Effector memory CD8-positive, alpha-beta T cell (primary cell): ENCODE results near the gene PRMT7.
A peak's percentile ranks its signal among the peaks of the same experiment; 100 is the strongest.
"Not testable (repeated sequence)": the region's sequence is repeated elsewhere in the genome, so short reads cannot be mapped to it uniquely, and the experiment has no call there.

Experiments used
- ATAC-seq: fragments of 150-1000 bp; cut with Tn5 transposase; replicated peaks from 2 replicates; pipeline ENCODE4 v1.10.0; 2021; ENCODE audit warnings: mild to moderate bottlenecking, moderate library complexity
- DNase-seq, 3 experiments: peaks; one replicate each; pipeline ENCODE4 v3.0.0; 2021
- H3K27ac Mint-ChIP-seq, 2 donors: one replicate each; pipeline ENCODE4 v1.8.0; 2022; ENCODE audit warnings: mild to moderate bottlenecking in 2 of 2, mixed read lengths in 2 of 2, moderate library complexity in 2 of 2
- H3K27me3 Mint-ChIP-seq, 2 donors: one replicate each; pipeline ENCODE4 v1.8.0; 2022; ENCODE audit warnings: mixed read lengths in 2 of 2
- H3K36me3 Mint-ChIP-seq: one replicate; pipeline ENCODE4 v1.8.0; 2022; ENCODE audit warnings: mild to moderate bottlenecking, moderate library complexity, mixed read lengths; ENCODE audit not compliant: insufficient read depth
- H3K4me1 Mint-ChIP-seq, 2 donors: one replicate each; pipeline ENCODE4 v1.8.0; 2022; ENCODE audit warnings: low read depth in 2 of 2, mixed read lengths in 2 of 2
- H3K4me3 Mint-ChIP-seq, 2 donors: one replicate each; pipeline ENCODE4 v1.8.0; 2022; ENCODE audit warnings: mild to moderate bottlenecking in 2 of 2, mixed read lengths in 2 of 2, moderate library complexity in 2 of 2
- H3K9me3 Mint-ChIP-seq, 2 donors: one replicate each; pipeline ENCODE4 v1.8.0; 2022; ENCODE audit warnings: mixed read lengths in 2 of 2

PRMT7 gene

DNA sequence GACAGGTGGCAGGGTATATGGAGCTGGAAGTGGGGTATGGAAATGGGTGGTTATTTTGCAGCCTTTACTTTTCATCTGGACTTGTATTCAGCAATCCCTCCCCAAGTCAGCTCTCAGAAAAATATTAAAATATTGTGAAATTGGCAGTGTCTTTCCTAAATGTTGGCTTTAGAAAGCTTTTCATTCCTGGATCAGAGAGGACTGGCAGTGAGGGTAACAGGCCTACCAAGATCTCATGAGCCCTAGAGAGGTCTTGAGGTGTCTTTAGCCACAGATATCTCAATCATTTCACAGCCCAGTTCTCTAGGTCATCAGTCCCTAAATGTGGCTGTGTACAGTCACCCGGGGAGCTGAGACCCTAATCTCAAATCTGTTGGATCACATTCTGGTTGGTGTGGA lies 22.6 kb upstream of the PRMT7 start:
- peaks cover 43% of the 10 kb centered on the region for H3K36me3 Mint-ChIP-seq
- no peak for ATAC-seq

DNA sequence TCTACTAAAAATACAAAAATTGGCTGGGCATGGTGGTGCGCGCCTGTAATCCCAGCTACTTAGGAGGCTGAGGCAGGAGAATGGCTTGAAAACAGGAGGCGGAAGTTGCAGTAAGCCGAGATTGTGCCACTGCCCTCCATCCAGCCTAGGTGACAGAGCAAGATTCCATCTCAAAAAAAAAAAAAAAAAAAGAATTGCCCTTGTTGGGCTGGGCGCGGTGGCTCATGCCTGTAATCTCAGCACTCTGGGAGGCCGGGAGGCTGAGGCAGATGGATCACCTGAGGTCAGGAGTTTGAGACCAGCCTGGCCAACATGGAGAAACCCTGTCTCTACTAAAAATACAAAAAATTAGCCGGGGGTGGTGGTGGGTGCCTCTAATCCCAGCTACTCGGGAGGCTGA lies 22.0 kb upstream of the PRMT7 start:
- H3K27ac Mint-ChIP-seq, result peak overlapping the region; percentile 88 to 90
- peaks cover 62 to 75% of the 10 kb centered on the region in 2 donors for H3K4me1 Mint-ChIP-seq

More for the DNA sequence above, 22.6 kb upstream of the PRMT7 start:
- Mint-ChIP-seq H3K27me3 (no peaks in the 10 kb centered on the region), H3K4me1 (peaks cover 64 to 81% of the 10 kb centered on the region in 2 donors), H3K4me3 (peak overlapping the region; percentile 61 to 79), H3K27ac (peak overlapping the region; percentile 85 to 88), H3K9me3 (no peaks in the 10 kb centered on the region)
- DNase-seq, result no peak

DNA sequence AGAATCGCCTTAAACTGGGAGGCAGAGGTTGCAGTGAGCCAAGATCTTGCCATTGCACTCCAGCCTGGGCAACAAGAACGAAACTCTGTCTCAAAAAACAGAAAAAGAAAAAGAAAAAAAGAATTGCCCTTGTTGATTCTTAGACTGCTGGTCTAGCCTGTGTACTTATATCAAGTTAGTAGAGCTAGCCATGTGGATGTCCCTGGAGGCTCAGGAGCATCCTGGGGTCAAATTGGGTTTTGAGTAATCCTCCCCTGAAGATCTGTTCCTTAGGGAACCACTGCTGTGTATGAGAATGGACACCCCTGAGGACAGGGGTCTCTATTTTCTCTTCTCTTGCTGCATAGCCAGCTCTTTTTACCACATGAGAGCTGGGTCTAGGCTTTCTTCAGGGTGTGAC lies 21.6 kb upstream of the PRMT7 start:
- DNase-seq (no peak), ATAC-seq (no peak)
- no peaks in the 10 kb centered on the region for H3K27me3 Mint-ChIP-seq
- H3K4me1 Mint-ChIP-seq, result peaks cover 63 to 73% of the 10 kb centered on the region in 2 donors
- H3K4me3 Mint-ChIP-seq, result peak overlapping the region; percentile 52 to 57
- H3K36me3 Mint-ChIP-seq, result peaks cover 49% of the 10 kb centered on the region
- peak overlapping the region; percentile 88 to 90 for H3K27ac Mint-ChIP-seq
- no peaks in the 10 kb centered on the region for H3K9me3 Mint-ChIP-seq

More for the DNA sequence above, 22.0 kb upstream of the PRMT7 start:
- ATAC-seq, DNase-seq, H3K27me3 Mint-ChIP-seq, H3K9me3 Mint-ChIP-seq: not testable (repeated sequence)
- peaks cover 47% of the 10 kb centered on the region for H3K36me3 Mint-ChIP-seq
- H3K4me3 Mint-ChIP-seq, result peak overlapping the region; percentile 52 to 57

DNA sequence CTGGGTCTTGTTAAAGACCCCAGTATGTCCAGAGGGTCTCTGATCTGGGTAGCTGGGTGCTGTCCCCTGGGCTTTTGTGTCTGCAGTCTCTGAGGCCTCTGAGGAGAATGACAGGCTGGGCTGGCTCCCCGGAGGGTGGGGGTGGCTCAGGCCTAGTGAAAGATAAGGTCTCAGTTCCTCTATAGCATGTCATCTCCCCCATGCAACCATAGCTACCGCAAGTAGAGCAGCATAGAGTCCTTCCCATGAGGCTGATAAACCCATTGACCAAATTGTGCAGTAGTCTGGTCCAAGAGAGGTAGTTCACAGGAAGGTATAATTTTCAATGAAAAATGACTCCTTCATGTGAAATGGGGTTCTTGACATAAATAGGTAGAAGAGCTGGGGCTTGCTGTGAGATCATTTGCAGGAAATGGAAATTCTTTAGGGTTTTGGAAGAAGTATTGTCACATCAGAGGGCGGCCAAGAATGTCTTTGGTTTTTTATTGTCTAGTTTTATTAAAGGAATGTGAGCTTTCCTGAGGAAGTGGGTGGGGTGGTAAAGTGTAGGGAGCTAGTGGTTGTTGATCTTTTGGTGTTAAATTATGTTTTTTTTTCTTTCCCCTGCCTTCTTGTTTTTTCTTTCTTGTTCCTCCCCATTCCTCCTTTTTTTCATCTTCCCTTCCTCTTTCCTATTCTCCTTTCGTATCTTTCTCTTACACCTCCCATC lies 21.0 kb upstream of the PRMT7 start:
- Mint-ChIP-seq H3K27ac (peak overlapping the region; percentile 88 to 90), H3K36me3 (peaks cover 52% of the 10 kb centered on the region), H3K27me3 (no peaks in the 10 kb centered on the region), H3K4me3 (peak overlapping the region; percentile 52 to 57), H3K9me3 (no peaks in the 10 kb centered on the region), H3K4me1 (peaks cover 61 to 70% of the 10 kb centered on the region in 2 donors)
- ATAC-seq, result peak; percentile 73
- DNase-seq, result peak; percentile 15 to 42 (median 33)

DNA sequence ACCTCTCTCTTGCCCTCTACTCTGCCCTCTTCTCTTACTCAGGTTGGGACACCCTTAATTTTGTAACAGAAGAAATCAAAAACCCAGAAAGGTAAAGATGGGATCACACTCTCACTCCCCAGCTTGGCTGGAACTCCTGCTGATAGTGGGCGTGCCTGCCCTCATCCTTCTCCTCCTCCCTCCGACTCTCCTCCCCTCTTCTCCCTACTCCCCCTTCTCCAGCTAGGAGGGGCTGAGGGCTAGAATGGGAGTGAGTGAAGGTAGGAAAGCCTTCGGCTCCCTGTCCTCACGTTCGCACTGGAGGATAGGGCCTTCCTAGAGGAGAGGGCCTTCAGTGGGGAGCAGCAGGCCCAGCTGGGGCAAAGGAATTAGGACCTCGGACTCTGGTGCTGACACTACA lies 20.4 kb upstream of the PRMT7 start:
- Mint-ChIP-seq H3K27me3 (no peaks in the 10 kb centered on the region), H3K4me1 (peaks cover 57 to 65% of the 10 kb centered on the region in 2 donors), H3K36me3 (peaks cover 58% of the 10 kb centered on the region), H3K9me3 (no peaks in the 10 kb centered on the region), H3K27ac (peak overlapping the region; percentile 88 to 90), H3K4me3 (peak overlapping the region; percentile 52 to 57)
- ATAC-seq (no peak), DNase-seq (no peak)

DNA sequence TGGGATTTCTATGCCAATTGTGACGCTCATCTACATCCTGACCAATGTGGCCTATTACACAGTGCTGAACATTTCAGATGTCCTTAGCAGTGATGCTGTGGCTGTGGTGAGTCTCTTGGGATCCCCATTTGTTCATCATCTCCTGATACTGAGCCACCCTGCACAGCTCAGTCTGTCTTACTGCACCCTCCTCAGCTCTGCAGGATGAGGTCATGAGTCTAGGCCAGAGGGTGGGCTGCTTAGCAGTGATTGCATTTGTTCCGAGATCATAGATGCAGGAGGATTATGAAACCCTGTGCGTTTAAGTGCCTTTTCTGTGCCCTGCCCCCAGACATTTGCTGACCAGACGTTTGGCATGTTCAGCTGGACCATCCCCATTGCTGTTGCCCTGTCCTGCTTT lies 19.6 kb upstream of the PRMT7 start:
- H3K27ac Mint-ChIP-seq, result peak overlapping the region; percentile 63 to 74
- DNase-seq (no peak), ATAC-seq (no peak)
- H3K4me1 Mint-ChIP-seq, result peaks cover 54 to 57% of the 10 kb centered on the region in 2 donors
- H3K4me3 Mint-ChIP-seq, result peak overlapping the region; percentile 14 to 52
- H3K36me3 Mint-ChIP-seq, result peaks cover 66% of the 10 kb centered on the region
- no peaks in the 10 kb centered on the region for H3K9me3 Mint-ChIP-seq
- H3K27me3 Mint-ChIP-seq, result no peaks in the 10 kb centered on the region

DNA sequence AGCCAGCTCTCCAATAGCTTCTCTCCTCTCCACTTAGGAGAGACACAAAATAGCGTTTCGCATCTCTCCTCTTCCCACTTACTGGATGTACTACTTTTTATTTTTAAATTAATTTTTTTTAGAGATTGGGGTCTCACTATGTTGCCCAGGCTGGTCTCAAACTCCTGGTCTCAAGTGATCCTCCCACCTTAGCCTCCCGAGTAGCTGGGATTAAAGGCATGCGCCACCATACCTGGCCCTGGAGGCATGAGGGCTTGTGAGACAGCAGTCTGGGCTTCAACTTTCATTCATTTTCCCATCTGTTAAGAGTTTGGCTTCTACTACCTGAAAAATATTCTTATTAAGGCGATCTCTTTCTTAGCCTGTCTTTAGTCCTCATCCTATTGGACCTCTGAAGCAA lies 18.4 kb upstream of the PRMT7 start:
- Mint-ChIP-seq H3K4me1 (peaks cover 45 to 47% of the 10 kb centered on the region in 2 donors), H3K4me3 (no peak overlapping the region)

DNA sequence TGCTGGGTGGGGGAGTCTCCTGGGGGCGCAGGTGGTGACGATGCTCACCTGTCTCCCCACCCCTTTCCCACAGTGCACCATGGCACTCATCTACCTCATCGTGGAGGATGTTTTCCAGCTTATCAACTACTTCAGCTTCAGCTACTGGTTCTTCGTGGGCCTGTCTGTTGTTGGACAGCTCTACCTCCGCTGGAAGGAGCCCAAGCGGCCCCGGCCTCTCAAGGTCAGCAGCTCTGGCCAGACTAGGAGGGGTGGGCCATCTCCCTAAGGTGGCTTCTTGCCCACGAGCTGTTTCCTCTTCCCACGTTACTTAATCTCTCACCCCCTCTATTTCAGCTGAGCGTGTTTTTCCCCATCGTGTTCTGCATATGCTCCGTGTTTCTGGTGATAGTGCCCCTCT lies 14.5 kb upstream of the PRMT7 start:
- no peak overlapping the region for H3K4me3 Mint-ChIP-seq
- H3K27ac Mint-ChIP-seq, result peak overlapping the region; percentile 62
- no peak for ATAC-seq
- no peak for DNase-seq
- H3K4me1 Mint-ChIP-seq, result peaks cover 18 to 21% of the 10 kb centered on the region in 2 donors
- no peaks in the 10 kb centered on the region for H3K9me3 Mint-ChIP-seq
- H3K27me3 Mint-ChIP-seq, result no peaks in the 10 kb centered on the region
- H3K36me3 Mint-ChIP-seq, result peaks cover 84% of the 10 kb centered on the region

More for the DNA sequence above, 18.4 kb upstream of the PRMT7 start:
- Mint-ChIP-seq H3K27me3 (no peaks in the 10 kb centered on the region), H3K27ac (peak overlapping the region; percentile 63 to 74), H3K36me3 (peaks cover 72% of the 10 kb centered on the region), H3K9me3 (no peaks in the 10 kb centered on the region)
- no peak for ATAC-seq
- DNase-seq, result no peak

DNA sequence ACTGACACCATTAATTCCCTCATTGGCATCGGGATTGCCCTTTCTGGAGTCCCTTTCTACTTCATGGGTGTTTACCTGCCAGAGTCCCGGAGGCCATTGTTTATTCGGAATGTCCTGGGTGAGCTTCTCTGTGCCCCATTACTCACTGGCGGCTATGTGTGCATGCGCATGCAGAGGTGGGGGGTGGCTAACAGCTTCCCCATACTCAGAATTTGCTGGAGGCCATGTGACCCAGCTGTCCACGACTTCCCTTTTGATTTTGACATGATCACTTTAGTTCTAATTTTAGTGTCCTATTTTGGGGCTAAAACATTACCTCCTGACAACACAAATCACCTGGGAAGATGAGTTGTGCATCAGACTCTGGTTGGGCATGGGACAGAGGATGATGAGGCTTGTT lies 14.1 kb upstream of the PRMT7 start:
- Mint-ChIP-seq H3K4me1 (peaks cover 16 to 17% of the 10 kb centered on the region in 2 donors), H3K36me3 (peaks cover 86% of the 10 kb centered on the region), H3K9me3 (no peaks in the 10 kb centered on the region), H3K27ac (peak overlapping the region; percentile 62 to 68), H3K27me3 (no peaks in the 10 kb centered on the region), H3K4me3 (no peak overlapping the region)
- ATAC-seq (no peak), DNase-seq (no peak)

DNA sequence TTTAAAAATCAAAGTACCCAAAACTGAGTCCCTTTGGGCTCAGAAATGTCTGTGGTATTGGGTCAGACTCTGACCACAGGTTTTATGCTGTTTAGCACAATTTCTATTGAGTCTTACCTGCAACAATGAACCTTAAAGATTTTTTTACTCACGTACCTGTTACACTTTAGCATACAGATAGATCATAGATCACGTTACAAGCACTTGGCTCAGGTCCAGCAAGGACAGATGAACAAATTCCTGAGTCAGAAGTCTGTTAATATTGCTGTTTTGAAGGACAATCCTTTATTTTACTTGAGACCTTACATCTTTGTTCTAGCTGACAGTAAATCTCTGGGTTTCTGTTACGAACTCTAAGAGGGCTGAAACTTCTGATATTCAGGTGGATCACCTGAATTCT lies 12.9 kb upstream of the PRMT7 start:
- ATAC-seq (no peak), DNase-seq (no peak)
- Mint-ChIP-seq H3K4me3 (no peak overlapping the region), H3K27me3 (no peaks in the 10 kb centered on the region), H3K9me3 (no peaks in the 10 kb centered on the region), H3K4me1 (peaks cover 10 to 12% of the 10 kb centered on the region in 2 donors), H3K36me3 (peaks cover 86% of the 10 kb centered on the region), H3K27ac (peak overlapping the region; percentile 62 to 68)

DNA sequence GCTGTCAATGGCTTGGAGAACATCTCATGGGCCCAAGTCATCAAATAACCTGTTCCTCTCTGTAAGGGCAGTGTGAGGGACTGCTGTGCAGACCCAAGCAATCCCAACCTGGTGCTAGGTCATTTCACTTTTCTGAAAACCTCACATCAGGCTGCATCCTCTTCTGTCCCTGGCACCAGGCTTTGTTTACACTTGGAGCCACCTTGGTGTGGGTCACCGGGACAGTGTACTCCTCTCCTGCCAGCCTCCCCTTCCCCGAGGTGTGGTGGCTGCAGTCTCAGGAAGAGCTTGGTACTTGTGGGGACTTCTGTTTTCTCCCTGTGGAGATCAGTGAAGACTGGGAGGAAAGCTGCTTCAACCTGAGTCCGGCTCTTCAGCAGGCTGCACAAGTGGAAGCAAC lies 12.5 kb upstream of the PRMT7 start:
- Mint-ChIP-seq H3K4me3 (no peak overlapping the region), H3K27ac (peak overlapping the region in 1 of 2 donors; percentile 68), H3K27me3 (no peaks in the 10 kb centered on the region), H3K36me3 (peaks cover 86% of the 10 kb centered on the region), H3K9me3 (no peaks in the 10 kb centered on the region), H3K4me1 (peaks cover 10 to 12% of the 10 kb centered on the region in 2 donors)
- no peak for DNase-seq
- ATAC-seq, result no peak

DNA sequence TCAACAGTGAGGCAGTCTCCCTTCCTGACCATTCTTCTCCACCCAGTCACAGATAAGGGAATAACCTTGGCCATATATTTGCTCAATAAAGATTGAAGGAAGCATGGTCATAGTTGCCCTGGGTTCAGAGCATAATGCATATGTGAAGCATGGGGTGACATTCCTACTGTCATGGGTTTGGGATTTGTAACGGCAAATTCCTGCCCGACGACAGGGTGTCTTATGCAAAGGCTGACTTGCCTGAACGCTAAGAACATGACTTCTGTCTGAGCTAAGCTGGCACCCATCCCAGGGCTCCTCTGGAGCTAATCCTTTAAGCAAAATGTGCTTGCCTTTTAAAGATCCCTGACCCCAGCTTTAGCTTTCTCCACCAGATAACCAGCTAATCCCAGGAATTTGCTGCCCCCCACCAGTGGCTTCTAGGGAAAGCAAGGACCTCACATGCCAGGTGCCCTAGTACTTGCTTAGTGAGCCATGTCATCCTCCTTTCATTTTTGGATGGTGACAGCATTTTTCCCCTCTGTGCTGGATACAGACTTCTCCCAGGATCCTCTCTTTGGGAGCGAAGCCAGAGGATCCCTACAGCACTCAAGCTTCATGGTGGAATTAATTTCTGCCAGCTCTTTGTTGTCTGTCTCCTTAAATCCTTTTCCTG lies 11.8 kb upstream of the PRMT7 start:
- Mint-ChIP-seq H3K9me3 (no peaks in the 10 kb centered on the region), H3K27me3 (no peaks in the 10 kb centered on the region), H3K36me3 (peaks cover 86% of the 10 kb centered on the region), H3K4me1 (peaks cover 6 to 9% of the 10 kb centered on the region in 2 donors), H3K4me3 (no peak overlapping the region), H3K27ac (peak overlapping the region; percentile 25 to 68)
- no peak for DNase-seq
- no peak for ATAC-seq

DNA sequence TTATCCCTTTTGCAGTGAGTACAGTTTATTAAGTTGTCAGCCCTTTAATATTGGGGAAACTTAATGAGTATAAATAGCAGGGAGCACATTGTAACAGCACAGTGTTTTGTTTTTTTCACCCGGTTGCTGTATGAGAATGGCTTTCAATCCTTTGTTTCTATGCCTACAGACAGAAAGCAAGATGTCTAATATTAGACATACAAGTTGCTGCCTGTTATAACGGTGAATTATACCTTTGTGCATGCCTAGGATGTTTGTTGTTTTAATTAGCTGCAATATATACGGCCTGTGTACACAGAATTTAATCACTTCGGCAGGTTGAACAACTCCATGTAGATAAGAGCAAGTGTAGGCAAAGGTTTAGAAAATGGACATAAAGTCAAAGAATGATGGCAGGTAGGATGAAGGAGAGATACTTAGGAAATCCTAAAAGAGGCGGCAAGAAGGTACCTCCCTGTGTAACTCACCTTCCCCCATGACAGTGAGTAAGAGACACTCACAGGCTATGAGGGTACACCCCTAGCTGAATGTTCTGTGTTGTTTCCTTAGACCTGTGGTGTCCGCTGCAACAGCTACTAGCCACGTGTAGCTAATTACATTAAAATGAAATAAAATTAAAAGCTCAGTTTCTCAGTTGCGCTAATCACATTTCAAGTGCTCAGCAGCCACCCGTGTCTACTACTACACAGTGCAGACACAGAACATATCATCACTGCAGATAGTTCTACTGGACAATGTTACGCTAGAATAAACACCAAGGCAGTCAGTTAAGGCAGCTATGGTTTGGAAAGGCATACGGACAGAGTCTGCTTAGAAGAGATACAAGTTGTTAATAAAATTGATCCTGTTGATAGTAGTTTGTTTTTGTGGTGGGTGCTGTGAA lies 11.0 kb upstream of the PRMT7 start:
- Mint-ChIP-seq H3K27ac (peak overlapping the region; percentile 25 to 54), H3K27me3 (no peaks in the 10 kb centered on the region)
- no peak for ATAC-seq

More for the DNA sequence above, 11.0 kb upstream of the PRMT7 start:
- H3K4me1 Mint-ChIP-seq, result peaks cover 1 to 5% of the 10 kb centered on the region in 2 donors
- no peak overlapping the region for H3K4me3 Mint-ChIP-seq
- H3K36me3 Mint-ChIP-seq, result peaks cover 87% of the 10 kb centered on the region
- H3K9me3 Mint-ChIP-seq, result no peaks in the 10 kb centered on the region
- DNase-seq, result no peak
